ENCODE measurements around the gene EIF3J.

Gene EIF3J

DNA sequence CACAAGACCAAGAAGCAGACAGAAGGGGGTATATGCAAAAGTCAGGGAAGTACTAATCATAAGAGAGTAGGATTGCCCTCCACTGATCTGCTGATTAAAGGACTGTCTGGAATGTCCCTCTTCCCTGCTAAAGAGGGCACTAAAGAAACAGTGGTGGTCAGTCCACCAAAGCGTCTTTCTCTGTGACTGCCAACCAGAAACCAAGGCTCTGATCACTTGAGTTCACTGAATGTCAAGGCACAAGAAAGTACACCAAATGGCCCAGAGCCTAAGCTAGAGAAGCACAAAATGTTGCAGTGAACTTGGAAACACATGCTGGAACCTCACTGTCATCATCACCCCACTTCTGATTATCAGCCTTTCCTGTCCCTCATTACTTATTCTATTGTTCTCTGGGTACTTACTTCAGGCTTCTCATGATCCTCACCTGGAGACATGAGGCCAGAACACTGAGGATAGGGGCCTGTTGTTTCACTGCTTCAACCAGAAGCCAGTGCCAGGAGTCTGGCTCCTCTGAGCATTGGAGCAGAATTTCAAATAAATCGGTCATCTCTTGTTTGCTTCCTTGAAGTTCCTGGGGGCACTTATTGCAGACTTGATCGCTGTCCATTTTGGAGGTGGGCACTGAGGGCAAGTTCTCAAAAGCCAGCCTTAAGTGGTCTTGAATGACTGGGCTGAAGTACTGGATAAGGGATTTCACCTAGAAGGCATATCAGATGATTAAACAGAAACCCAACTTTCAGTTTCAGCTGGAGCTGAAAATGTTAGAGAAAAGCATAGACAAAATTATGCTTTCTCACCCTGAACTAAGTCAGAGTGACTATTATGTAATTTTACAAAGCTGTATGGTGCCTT lies 58.9 kb downstream of the EIF3J start:
- DNase-seq, result no peak

- DNase-seq, result no peak
Observed at GRCh38 chr15:44596511-44597010, 59.6 kb downstream of the EIF3J start.

- DNase-seq, result no peak
Observed at GRCh38 chr15:44598066-44598465, 61.1 kb downstream of the EIF3J start.

GRCh38 chr15:44598892-44599291 lies 61.9 kb downstream of the EIF3J start:
- no peak for DNase-seq

- no peak for DNase-seq
Observed at GRCh38 chr15:44603126-44603525, 66.2 kb downstream of the EIF3J start.

DNA sequence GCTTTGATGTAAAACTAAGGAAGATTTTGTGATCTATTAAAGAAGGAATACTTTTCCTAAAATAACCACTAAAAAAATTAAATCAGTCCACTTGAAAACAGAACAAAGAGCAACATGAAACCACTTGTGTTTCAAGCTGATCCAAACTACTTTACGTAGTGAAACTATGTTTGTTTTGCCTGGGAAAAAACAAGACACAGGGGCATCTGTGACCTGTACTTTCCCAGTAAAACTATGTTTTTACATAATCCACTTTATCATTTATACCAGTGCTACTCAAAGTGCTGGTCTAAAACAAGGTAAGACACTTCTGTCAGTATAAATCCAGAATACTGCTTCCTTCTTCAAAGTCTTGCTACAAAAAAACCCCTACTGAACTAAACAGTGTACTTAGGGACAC lies 69.8 kb downstream of the EIF3J start:
- no peak for DNase-seq

Data from 8988T (cell line).